Right atrium auricular region (tissue), 2 donors: ENCODE measurements around the gene ULBP2. TPM values are rescaled to one million over a fixed set of nuclear protein-coding genes. Genes with fewer than 3 reads are reported as not detected.
A peak's percentile ranks its signal among the peaks of the same experiment; 100 is the strongest.

Source experiments
- DNase-seq: peaks from one replicate; pipeline ENCODE4 v3.0.0-alpha.2; 2019; ENCODE audit warnings: low spot score
- H3K27ac ChIP-seq, 2 donors: fragments of 200-600 bp; sonication (generic); 1 replicate in 1 of 2; 2 replicates in 1 of 2; pipeline ENCODE4 v1.5.1; 2016 to 2019
- H3K27me3 ChIP-seq, 2 donors: fragments of 200-600 bp; sonication (generic); one replicate each; pipeline versions ENCODE4 v1.5.1 to v1.6.0; 2017 to 2019
- H3K36me3 ChIP-seq: fragments of 200-600 bp; sonication (generic); one replicate; pipeline ENCODE4 v1.5.1; 2016
- H3K4me1 ChIP-seq, 2 donors: fragments of 200-600 bp; sonication (generic); one replicate each; pipeline versions ENCODE4 v1.5.1 to v1.6.0; 2017 to 2019
- H3K4me3 ChIP-seq, 2 donors: fragments of 200-600 bp; sonication (generic); 1 replicate in 1 of 2; 2 replicates in 1 of 2; pipeline ENCODE4 v1.5.1; 2017 to 2019; ENCODE audit warnings: mild to moderate bottlenecking in 1 of 2, moderate library complexity in 1 of 2
- H3K9me3 ChIP-seq, 2 donors: fragments of 200-600 bp; sonication (generic); one replicate each; pipeline ENCODE4 v1.5.1; 2019
- total RNA-seq, 2 donors: library from RNA; depleted of rRNA; stranded (reverse); fragments of >200 nt; gene quantifications; one replicate each; pipeline ENCODE4 v1.1.0, GENCODE V29; 2016
- TF ChIP-seq, protein P1 (sequence below), 2 donors: fragments of 200-600 bp; sonication (generic); IDR thresholded peaks; one replicate each; pipeline ENCODE4 v1.5.1; 2019; ENCODE audit warnings: antibody characterized with exemption in 2 of 2

The ULBP2 gene
- total RNA-seq, 2 donors from 2014 or later: 0.82 to 2.4 TPM

- DNase-seq: peak; percentile 47
- no peak overlapping the region for H3K27ac ChIP-seq
- no peaks in the 10 kb centered on the region for H3K36me3 ChIP-seq
- H3K4me1 ChIP-seq: no peaks in the 10 kb centered on the region
- no peaks in the 10 kb centered on the region for H3K9me3 ChIP-seq
- H3K4me3 ChIP-seq: no peak overlapping the region
- TF ChIP-seq, protein P1, sequence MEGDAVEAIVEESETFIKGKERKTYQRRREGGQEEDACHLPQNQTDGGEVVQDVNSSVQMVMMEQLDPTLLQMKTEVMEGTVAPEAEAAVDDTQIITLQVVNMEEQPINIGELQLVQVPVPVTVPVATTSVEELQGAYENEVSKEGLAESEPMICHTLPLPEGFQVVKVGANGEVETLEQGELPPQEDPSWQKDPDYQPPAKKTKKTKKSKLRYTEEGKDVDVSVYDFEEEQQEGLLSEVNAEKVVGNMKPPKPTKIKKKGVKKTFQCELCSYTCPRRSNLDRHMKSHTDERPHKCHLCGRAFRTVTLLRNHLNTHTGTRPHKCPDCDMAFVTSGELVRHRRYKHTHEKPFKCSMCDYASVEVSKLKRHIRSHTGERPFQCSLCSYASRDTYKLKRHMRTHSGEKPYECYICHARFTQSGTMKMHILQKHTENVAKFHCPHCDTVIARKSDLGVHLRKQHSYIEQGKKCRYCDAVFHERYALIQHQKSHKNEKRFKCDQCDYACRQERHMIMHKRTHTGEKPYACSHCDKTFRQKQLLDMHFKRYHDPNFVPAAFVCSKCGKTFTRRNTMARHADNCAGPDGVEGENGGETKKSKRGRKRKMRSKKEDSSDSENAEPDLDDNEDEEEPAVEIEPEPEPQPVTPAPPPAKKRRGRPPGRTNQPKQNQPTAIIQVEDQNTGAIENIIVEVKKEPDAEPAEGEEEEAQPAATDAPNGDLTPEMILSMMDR (IDR thresholded peaks at IDR 0.05): no peak
- H3K27me3 ChIP-seq: peaks cover 11 to 23% of the 10 kb centered on the region in 2 donors
These were observed 8.8 kb upstream of the ULBP2 start for GRCh38 chr6:149933036-149933435.

DNA sequence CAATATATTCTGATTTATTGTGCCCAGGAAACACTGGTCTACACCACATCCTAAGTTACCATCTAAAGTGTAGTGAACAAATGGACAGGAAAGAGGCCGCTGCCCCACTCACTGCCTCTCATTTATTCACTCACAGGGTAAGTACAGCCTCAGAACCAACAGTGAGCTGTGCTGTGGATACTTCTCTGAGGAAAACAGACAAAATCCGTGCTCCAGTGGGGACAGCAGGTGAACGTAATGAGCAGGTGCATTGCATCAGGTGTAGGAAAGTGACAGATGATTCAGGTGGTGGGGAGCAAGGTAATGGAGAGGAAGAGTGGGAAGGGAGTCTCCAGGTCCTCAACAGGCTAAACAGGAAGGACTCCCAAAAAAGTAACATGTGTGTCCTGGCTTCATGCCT, 8.4 kb upstream of the ULBP2 start:
- Histone ChIP-seq H3K4me3 (no peak overlapping the region), H3K36me3 (no peaks in the 10 kb centered on the region), H3K9me3 (no peaks in the 10 kb centered on the region), H3K4me1 (peaks cover 0 to 4% of the 10 kb centered on the region in 2 donors), H3K27me3 (peaks cover 15 to 27% of the 10 kb centered on the region in 2 donors), H3K27ac (no peak overlapping the region)
- TF ChIP-seq, protein P1 (IDR thresholded peaks at IDR 0.05): no peak
- DNase-seq: peak; percentile 50

DNA sequence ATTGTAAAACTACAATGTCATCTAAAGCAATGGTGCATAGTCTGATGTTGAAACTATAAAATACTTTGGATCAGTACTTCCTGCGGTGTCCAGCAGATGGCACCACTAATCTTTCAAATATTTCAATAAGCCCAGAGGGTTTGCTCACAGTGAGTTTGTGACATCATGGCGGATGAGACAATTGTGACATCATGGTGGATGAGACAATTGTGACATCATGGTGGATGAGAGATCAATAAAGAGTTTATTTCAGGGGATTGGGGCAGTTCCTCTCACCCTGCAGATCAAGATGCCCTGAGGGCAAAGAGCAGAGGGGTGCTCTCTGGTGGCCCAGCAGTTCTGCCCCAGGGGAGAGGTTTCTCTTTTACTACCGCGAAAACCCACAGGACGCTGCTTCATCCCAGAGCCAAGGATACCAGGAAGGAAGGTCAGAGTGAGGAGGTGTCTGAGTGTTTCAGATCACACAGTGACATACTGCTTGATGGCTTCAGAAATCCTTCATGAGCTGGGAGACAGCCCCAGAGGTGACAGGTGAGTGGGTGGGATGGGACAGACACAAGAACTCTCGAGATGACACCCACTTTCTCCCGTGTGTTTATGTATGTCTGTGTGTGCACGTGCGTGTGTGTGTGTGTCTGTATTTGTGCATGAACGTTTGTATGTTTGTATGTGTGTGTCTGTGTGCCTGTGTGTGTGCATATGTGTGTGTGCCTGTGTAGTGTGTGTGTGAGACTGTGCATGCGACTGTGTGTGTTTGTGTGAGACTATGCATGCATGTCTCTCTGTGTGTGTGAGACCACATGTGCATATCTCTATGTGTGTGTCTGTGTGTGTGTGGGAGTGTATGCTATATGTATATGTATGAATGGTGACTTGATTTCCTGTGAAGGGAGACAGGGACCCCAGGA, 7.3 kb upstream of the ULBP2 start:
- TF ChIP-seq, protein P1 (IDR thresholded peaks at IDR 0.05): peak; percentile 65 to 86
- Histone ChIP-seq H3K27me3 (peaks cover 25 to 35% of the 10 kb centered on the region in 2 donors), H3K4me1 (peaks cover 0 to 13% of the 10 kb centered on the region in 2 donors), H3K9me3 (no peaks in the 10 kb centered on the region), H3K27ac (no peak overlapping the region), H3K36me3 (no peaks in the 10 kb centered on the region), H3K4me3 (no peak overlapping the region)
- peak; percentile 79 for DNase-seq

DNA sequence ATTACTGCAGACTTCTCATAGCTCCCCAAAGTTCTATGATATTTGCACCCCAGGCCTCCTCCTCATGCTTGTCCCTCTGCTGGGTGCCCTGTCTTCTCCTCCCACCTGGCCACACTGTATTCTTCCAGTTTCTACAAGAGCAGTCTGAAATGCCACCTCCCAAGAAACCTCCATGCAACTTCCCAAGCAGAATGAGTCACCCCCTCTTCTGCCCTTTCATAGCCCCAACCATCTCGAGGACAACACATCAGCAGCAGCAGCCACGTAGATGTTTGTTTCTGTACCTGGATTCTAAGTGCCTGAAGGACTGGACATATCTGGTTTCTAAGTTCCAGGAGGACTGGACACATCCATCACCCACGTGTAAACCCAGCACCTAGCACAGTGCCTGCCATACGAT, 6.6 kb upstream of the ULBP2 start:
- Histone ChIP-seq H3K27ac (no peak overlapping the region), H3K4me1 (peaks cover 0 to 13% of the 10 kb centered on the region in 2 donors), H3K27me3 (peaks cover 32 to 33% of the 10 kb centered on the region in 2 donors), H3K36me3 (no peaks in the 10 kb centered on the region), H3K4me3 (no peak overlapping the region), H3K9me3 (no peaks in the 10 kb centered on the region)
- TF ChIP-seq, protein P1 (IDR thresholded peaks at IDR 0.05): no peak
- no peak for DNase-seq

DNA sequence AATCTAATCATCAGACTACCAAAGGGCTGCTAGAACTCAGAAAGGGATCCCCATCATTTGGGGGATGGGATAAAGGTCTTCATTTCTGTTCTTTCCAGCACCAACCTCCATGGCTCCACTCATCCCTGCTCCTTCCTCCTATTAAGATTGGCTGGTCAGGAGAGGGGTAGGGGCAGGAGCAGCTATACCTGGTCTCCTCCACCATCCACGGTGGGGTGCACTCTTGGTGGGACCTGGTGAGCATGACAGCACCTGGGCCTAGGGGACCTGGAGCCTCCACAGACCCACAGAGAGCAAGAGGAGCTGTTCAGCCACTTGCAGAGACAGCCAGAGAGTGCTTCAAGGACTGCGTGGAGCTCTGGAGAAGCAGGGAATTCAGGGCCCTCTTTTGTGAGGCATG, 6.1 kb upstream of the ULBP2 start:
- Histone ChIP-seq H3K27ac (no peak overlapping the region), H3K4me3 (no peak overlapping the region), H3K9me3 (no peaks in the 10 kb centered on the region), H3K4me1 (peaks cover 0 to 13% of the 10 kb centered on the region in 2 donors), H3K36me3 (no peaks in the 10 kb centered on the region), H3K27me3 (peaks cover 33 to 36% of the 10 kb centered on the region in 2 donors)
- peak; percentile 43 for DNase-seq
- TF ChIP-seq, protein P1 (IDR thresholded peaks at IDR 0.05): no peak
